Measurements from ENCODE around the gene SYNCRIP. TPM values are rescaled to one million over a fixed set of nuclear protein-coding genes. Genes with fewer than 3 reads are reported as not detected.
A peak's percentile ranks its signal among the peaks of the same experiment; 100 is the strongest.

SYNCRIP gene
- total and polyA plus RNA-seq, 2 of the 4 experiments (the other 2 are of a cell fraction) = 50.1 to 59.3 TPM

DNA sequence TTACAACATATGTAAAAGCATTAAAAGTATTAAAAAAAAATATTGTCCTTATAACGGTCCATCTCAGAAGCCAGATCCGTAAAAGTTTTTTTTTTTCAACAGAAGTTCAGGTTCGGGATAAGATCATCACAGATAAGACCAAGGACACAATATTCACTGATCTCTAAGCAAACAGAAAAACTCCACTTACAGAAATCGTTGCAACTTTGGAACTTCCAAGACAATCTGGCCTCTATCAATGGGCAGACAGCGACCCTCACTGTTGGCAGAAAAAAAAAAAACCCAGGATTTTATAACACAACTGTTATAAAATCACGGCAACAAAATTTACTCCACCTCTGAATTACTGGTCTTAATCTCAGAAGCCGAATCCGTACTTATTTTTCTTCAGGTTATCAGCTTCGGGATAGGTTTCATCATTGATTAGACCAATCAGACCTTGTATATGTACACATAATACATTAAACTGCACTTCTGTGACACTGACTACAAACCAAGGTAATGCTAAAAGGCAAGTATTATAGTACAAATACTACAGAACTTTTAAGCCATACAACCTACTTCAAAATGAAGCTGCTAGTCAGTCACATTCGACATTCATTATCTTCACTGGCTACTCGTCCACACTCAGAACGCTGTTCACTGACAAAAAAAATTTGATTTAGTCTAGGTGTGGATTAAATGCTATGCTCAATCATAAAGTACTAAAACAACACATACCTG, 34.7 kb upstream of the SYNCRIP start (continued):
- TF ChIP-seq CEBPB (IDR thresholded peaks at IDR 0.05; ENCODE audit: low read depth, low read length) (no peak), FOS (IDR thresholded peaks at IDR 0.05; ENCODE audit: low read depth, low read length) (no peak), POLR2A (IDR thresholded peaks at IDR 0.05; ENCODE audit: low read depth, low read length) (peak; percentile 21; the same call in 1 of the 2 replicates)

DNA sequence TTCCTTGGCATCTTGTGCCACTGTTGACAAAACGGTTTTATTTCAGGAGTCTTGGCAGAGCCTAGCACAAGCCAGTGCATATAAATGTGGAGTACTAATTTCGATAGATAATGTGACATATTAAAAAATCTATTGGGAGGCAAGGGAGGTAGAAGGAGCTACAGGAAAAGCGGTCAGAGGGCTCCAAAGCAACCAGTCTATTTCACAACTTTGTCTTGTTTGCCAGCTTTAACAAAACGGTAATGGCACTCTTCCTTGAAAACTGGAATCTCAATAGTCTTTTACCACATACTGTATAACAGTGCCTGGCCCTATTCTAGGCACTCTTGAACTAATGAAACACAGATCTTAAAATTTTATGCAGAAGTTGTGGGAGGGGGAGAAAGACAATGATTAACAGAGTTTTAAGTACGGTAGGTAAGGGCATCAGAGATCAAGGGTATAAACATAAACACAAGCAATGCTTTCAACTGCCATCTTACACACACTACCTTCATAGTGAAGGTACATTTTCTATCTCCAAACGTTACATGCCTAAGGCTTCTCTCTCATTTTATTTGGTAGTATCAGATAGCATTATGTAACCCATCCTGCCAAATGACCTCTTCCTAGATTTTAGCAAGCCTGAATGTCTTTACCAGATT, 33.5 kb upstream of the SYNCRIP start:
- no peaks in the 10 kb centered on the region for H3K27me3 ChIP-seq (ENCODE audit: control insufficient read depth, insufficient read depth, low read length)
- H2BK15ac ChIP-seq (ENCODE audit: low read depth, low read length) = no peak overlapping the region
- H3K4me1 ChIP-seq (ENCODE audit: control insufficient read depth, insufficient read depth, low read length) = peaks cover 3% of the 10 kb centered on the region; the same call in 1 of the 2 replicates
- WGBS, 2 experiments (ENCODE audit: extremely low coverage in 2 of 2, insufficient read length in 1 of 2) = 0% methylated on average over 1 of the region's 6 CpGs; no CpG with 5 or more reads in 1 of the 2 experiments
- peak overlapping the region; percentile 100 for H3K4me2 ChIP-seq (ENCODE audit: low read depth, low read length)
- dilution Hi-C loops (cut with HindIII; ENCODE audit: low sequenced_read_pairs, unreplicated experiment) = no loop called here
- H2AK9ac ChIP-seq (replicated peaks; ENCODE audit: low read depth, low read length, poor library complexity) = peak overlapping the region; percentile 7
- peaks cover 9 to 49% of the 10 kb centered on the region in 2 experiments; a peak in 3 of 4 replicates for H3K79me1 ChIP-seq (ENCODE audit: low read depth in 1 of 2, low read length in 2 of 2)
- H3K9me3 ChIP-seq (ENCODE audit: control insufficient read depth, insufficient read depth, low read length) = no peaks in the 10 kb centered on the region
- H3K4ac ChIP-seq (ENCODE audit: low read depth, low read length) = no peak overlapping the region
- peaks cover 41% of the 10 kb centered on the region for H4K20me1 ChIP-seq (ENCODE audit: insufficient read depth, low read length)
- H3K18ac ChIP-seq (ENCODE audit: low read depth, low read length) = no peak overlapping the region; the same call in 1 of the 2 replicates
- H3K36me3 ChIP-seq (ENCODE audit: control insufficient read depth, insufficient read depth, low read length) = peaks cover 11% of the 10 kb centered on the region
- peak overlapping the region; percentile 65 for H2BK5ac ChIP-seq (ENCODE audit: low read depth, low read length, poor library complexity, severe bottlenecking)
- H2AFZ ChIP-seq (replicated peaks; ENCODE audit: low read length, poor library complexity) = no peak overlapping the region
- H3K23ac ChIP-seq (ENCODE audit: low read depth, low read length) = peak overlapping the region; percentile 53
- no peak overlapping the region; the same call in 1 of the 2 replicates for H2AK5ac ChIP-seq (ENCODE audit: low read depth, low read length)
- CTCF ChIA-PET = no interaction called here
- DNase-seq (no peak), ATAC-seq (ENCODE audit: low read depth) (no peak)
- H3K14ac ChIP-seq (replicated peaks; ENCODE audit: low read depth, low read length) = peak overlapping the region; percentile 57
- H3K56ac ChIP-seq (ENCODE audit: extremely low read depth, insufficient read depth, low read length) = peak overlapping the region; percentile 68
- H3K9me1 ChIP-seq (ENCODE audit: insufficient read depth, low read length) = 0 out of 2 replicates have a peak, but pooled peaks cover 2% of the 10 kb centered on the region
- peak overlapping the region; percentile 95; the same call in 1 of the 2 replicates for H3K9ac ChIP-seq (ENCODE audit: low read depth, low read length)
- H2BK20ac ChIP-seq (ENCODE audit: low read depth, low read length) = no peak overlapping the region; the same call in 1 of the 2 replicates
- no peak overlapping the region for H4K91ac ChIP-seq (ENCODE audit: insufficient read depth, low read depth, low read length)
- no peak overlapping the region for H3K27ac ChIP-seq (ENCODE audit: insufficient read depth, low read length)
- no peak overlapping the region for H4K8ac ChIP-seq (ENCODE audit: low read depth in 2 of 2, low read length in 2 of 2)
- no peak overlapping the region for H2BK120ac ChIP-seq (ENCODE audit: low read depth, low read length)
- TF ChIP-seq NFE2L2 (IDR thresholded peaks at IDR 0.05; ENCODE audit: low read depth, low read length) (no peak), CEBPB (IDR thresholded peaks at IDR 0.05; ENCODE audit: low read depth, low read length) (peak; percentile 42; the same call in 1 of the 2 replicates)
- TF ChIP-seq, protein P1, sequence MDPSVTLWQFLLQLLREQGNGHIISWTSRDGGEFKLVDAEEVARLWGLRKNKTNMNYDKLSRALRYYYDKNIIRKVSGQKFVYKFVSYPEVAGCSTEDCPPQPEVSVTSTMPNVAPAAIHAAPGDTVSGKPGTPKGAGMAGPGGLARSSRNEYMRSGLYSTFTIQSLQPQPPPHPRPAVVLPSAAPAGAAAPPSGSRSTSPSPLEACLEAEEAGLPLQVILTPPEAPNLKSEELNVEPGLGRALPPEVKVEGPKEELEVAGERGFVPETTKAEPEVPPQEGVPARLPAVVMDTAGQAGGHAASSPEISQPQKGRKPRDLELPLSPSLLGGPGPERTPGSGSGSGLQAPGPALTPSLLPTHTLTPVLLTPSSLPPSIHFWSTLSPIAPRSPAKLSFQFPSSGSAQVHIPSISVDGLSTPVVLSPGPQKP (IDR thresholded peaks at IDR 0.05; ENCODE audit: borderline replicate concordance, low read depth, low read length) = no peak
- TF ChIP-seq, protein P2, sequence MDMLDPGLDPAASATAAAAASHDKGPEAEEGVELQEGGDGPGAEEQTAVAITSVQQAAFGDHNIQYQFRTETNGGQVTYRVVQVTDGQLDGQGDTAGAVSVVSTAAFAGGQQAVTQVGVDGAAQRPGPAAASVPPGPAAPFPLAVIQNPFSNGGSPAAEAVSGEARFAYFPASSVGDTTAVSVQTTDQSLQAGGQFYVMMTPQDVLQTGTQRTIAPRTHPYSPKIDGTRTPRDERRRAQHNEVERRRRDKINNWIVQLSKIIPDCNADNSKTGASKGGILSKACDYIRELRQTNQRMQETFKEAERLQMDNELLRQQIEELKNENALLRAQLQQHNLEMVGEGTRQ (IDR thresholded peaks at IDR 0.05; ENCODE audit: low read depth, low read length) = no peak
- intact Hi-C loops (cut with micrococcal nuclease) = loop anchor here (5.0 to 10.0 kb wide), 5 partner anchors 51 to 1261 kb away; partner anchors contain the start of genes HTR1E, NT5E and SNX14
- in situ Hi-C loops (cut with MboI; ENCODE audit: low sequenced_read_pairs) = loop anchor here (5.0 to 10.0 kb wide), 3 partner anchors 34 to 221 kb away; partner anchors contain the start of genes NT5E and SYNCRIP
- no TSS peak for BruUV-seq (replicated peaks)
- no peak overlapping the region for H4K5ac ChIP-seq (ENCODE audit: low read depth, low read length)
- POLR2A ChIA-PET (ENCODE audit: unreplicated experiment) = interaction anchor here (0.6 to 1.8 kb wide), 4 partner anchors 26 to 36 kb away, joined by 3 to 11 read pairs (median 4); partner anchors contain the start of gene SYNCRIP
- H3K4me3 ChIP-seq (ENCODE audit: insufficient read depth, low read depth, low read length) = peak overlapping the region; percentile 75

Data from IMR-90 (cell line).